ENCODE results near the gene NSRP1. TPM values are rescaled to one million over a fixed set of nuclear protein-coding genes. Genes with fewer than 3 reads are reported as not detected.

NSRP1 gene
- total and polyA plus RNA-seq, 2 of the 4 experiments (the other 2 are of a cell fraction): 3.4 to 14.2 TPM

- Histone ChIP-seq H3K27me3 (ENCODE audit: control insufficient read depth, insufficient read depth, low read length) (no peaks in the 10 kb centered on the region), H2BK20ac (ENCODE audit: low read depth, low read length) (no peak overlapping the region), H2AFZ (replicated peaks; ENCODE audit: low read length, poor library complexity) (no peak overlapping the region), H3K36me3 (ENCODE audit: control insufficient read depth, insufficient read depth, low read length) (peaks cover 11% of the 10 kb centered on the region), H3K4me1 (ENCODE audit: control insufficient read depth, insufficient read depth, low read length) (no peaks in the 10 kb centered on the region), H3K9me1 (ENCODE audit: insufficient read depth, low read length) (peaks cover 9% of the 10 kb centered on the region), H3K27ac (ENCODE audit: insufficient read depth, low read length) (no peak overlapping the region), H3K56ac (ENCODE audit: extremely low read depth, insufficient read depth, low read length) (no peak overlapping the region), H2BK5ac (ENCODE audit: low read depth, low read length, poor library complexity, severe bottlenecking) (no peak overlapping the region), H3K4me3 (ENCODE audit: insufficient read depth, low read depth, low read length) (no peak overlapping the region), H4K8ac (ENCODE audit: low read depth in 2 of 2, low read length in 2 of 2) (no peak overlapping the region), H3K4me2 (ENCODE audit: low read depth, low read length) (no peak overlapping the region), H2BK120ac (ENCODE audit: low read depth, low read length) (no peak overlapping the region), H4K91ac (ENCODE audit: insufficient read depth, low read depth, low read length) (no peak overlapping the region), H3K9ac (ENCODE audit: low read depth, low read length) (no peak overlapping the region), H4K20me1 (ENCODE audit: insufficient read depth, low read length) (peaks cover 31% of the 10 kb centered on the region), H3K14ac (replicated peaks; ENCODE audit: low read depth, low read length) (no peak overlapping the region), H3K23ac (ENCODE audit: low read depth, low read length) (no peak overlapping the region), H4K5ac (ENCODE audit: low read depth, low read length) (no peak overlapping the region), H2BK15ac (ENCODE audit: low read depth, low read length) (no peak overlapping the region), H2AK5ac (ENCODE audit: low read depth, low read length) (no peak overlapping the region), H3K9me3 (ENCODE audit: control insufficient read depth, insufficient read depth, low read length) (no peaks in the 10 kb centered on the region), H3K79me1 (ENCODE audit: low read depth in 1 of 2, low read length in 2 of 2) (peaks cover 33 to 67% of the 10 kb centered on the region in 2 experiments), H3K18ac (ENCODE audit: low read depth, low read length) (no peak overlapping the region), H3K4ac (ENCODE audit: low read depth, low read length) (no peak overlapping the region), H2AK9ac (replicated peaks; ENCODE audit: low read depth, low read length, poor library complexity) (no peak overlapping the region)
- intact Hi-C loops (cut with micrococcal nuclease) (no loop called here), in situ Hi-C loops (cut with MboI; ENCODE audit: low sequenced_read_pairs) (no loop called here), dilution Hi-C loops (cut with HindIII; ENCODE audit: low sequenced_read_pairs, unreplicated experiment) (no loop called here)
- no peak for TF ChIP-seq NFE2L2 (IDR thresholded peaks at IDR 0.05; ENCODE audit: low read depth, low read length)
- no peak for TF ChIP-seq CEBPB (IDR thresholded peaks at IDR 0.05; ENCODE audit: low read depth, low read length)
- no peak for TF ChIP-seq BHLHE40 (IDR thresholded peaks at IDR 0.05; ENCODE audit: low read depth, low read length)
- no peak for TF ChIP-seq MAZ (IDR thresholded peaks at IDR 0.05; ENCODE audit: borderline replicate concordance, low read depth, low read length)
- no peak for TF ChIP-seq FOS (IDR thresholded peaks at IDR 0.05; ENCODE audit: low read depth, low read length)
- no peak for TF ChIP-seq RCOR1 (IDR thresholded peaks at IDR 0.05; ENCODE audit: insufficient replicate concordance, low read length)
- no peak for TF ChIP-seq RAD21 (IDR thresholded peaks at IDR 0.05; ENCODE audit: low read length)
- no peak for TF ChIP-seq RFX5 (IDR thresholded peaks at IDR 0.05; ENCODE audit: low read depth, low read length)
- TF ChIP-seq POLR2A (IDR thresholded peaks at IDR 0.05; ENCODE audit: low read depth, low read length): no peak
- TF ChIP-seq, protein P1, sequence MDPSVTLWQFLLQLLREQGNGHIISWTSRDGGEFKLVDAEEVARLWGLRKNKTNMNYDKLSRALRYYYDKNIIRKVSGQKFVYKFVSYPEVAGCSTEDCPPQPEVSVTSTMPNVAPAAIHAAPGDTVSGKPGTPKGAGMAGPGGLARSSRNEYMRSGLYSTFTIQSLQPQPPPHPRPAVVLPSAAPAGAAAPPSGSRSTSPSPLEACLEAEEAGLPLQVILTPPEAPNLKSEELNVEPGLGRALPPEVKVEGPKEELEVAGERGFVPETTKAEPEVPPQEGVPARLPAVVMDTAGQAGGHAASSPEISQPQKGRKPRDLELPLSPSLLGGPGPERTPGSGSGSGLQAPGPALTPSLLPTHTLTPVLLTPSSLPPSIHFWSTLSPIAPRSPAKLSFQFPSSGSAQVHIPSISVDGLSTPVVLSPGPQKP (IDR thresholded peaks at IDR 0.05; ENCODE audit: borderline replicate concordance, low read depth, low read length): no peak
- TF ChIP-seq MXI1 (IDR thresholded peaks at IDR 0.05; ENCODE audit: borderline replicate concordance, low read depth, low read length): no peak
- TF ChIP-seq USF2 (IDR thresholded peaks at IDR 0.05; ENCODE audit: low read depth, low read length): no peak
- no peak for TF ChIP-seq MAFK (IDR thresholded peaks at IDR 0.05; ENCODE audit: low read depth, low read length)
- no peak for TF ChIP-seq CTCF (conservative IDR thresholded peaks at IDR 0.05; ENCODE audit: low read depth, low read length)
- no peak for TF ChIP-seq SMC3 (IDR thresholded peaks at IDR 0.05; ENCODE audit: low read depth, low read length)
- TF ChIP-seq CHD1 (IDR thresholded peaks at IDR 0.05; ENCODE audit: low read depth, low read length): no peak
- ChIA-PET CTCF (no interaction called here), POLR2A (ENCODE audit: unreplicated experiment) (no interaction called here)
- BruUV-seq (replicated peaks): no TSS peak
- WGBS, 2 experiments (ENCODE audit: extremely low coverage in 2 of 2, insufficient read length in 1 of 2): no CpG with 5 or more reads among the region's 3 CpGs
- ATAC-seq (ENCODE audit: low read depth) (no peak), DNase-seq (no peak)
Measured at GRCh38 chr17:30137158-30137557, 20.5 kb downstream of the NSRP1 start.

Measured in IMR-90 (cell line).